B cell (primary cell): ENCODE measurements around the gene SHC4. TPM values are rescaled to one million over a fixed set of nuclear protein-coding genes. Genes with fewer than 3 reads are reported as not detected.

Source experiments
- ATAC-seq: fragments of 200-7000 bp; cut with Tn5 transposase; one replicate; pipeline ENCODE4 v1.10.0; 2021; ENCODE audit warnings: low read depth, mild to moderate bottlenecking, moderate number of reproducible peaks, moderate library complexity
- CTCF ChIA-PET: fragments of 350-600 bp; sonication (Branson Sonifier 250); formaldehyde crosslinking; loops from one replicate; lab custom pipeline; 2021; ENCODE audit warnings: antibody characterized with exemption, inconsistent platforms; lab: Charles Lee
- POLR2A ChIA-PET: fragments of 350-600 bp; sonication (Branson Sonifier 250); formaldehyde crosslinking; loops from one replicate; lab custom pipeline; 2021; ENCODE audit warnings: antibody characterized with exemption; lab: Charles Lee
- DNase-seq: peaks from one replicate; pipeline ENCODE4 v3.0.0; 2013
- H2AFZ ChIP-seq: 2 replicates; pipeline ENCODE4 v1.6.1; 2012; ENCODE audit warnings: mild to moderate bottlenecking, low read depth, low read length; ENCODE audit not compliant: insufficient read depth, poor library complexity, severe bottlenecking
- H3K27ac ChIP-seq, 2 donors: 1 replicate in 1 of 2; 2 replicates in 1 of 2; pipeline ENCODE4 v1.5.1; 2012 to 2013; ENCODE audit warnings: low read length in 2 of 2, mild to moderate bottlenecking in 2 of 2, moderate library complexity in 1 of 2
- H3K27me3 ChIP-seq, 4 experiments: fragments of 200-600 bp in 1 of 4; sonication (generic) in 1 of 4; replicated peaks in 1 of 4; 1 replicate in 2 of 4; 2 replicates in 2 of 4; pipeline versions ENCODE4 v1.6.1 to v1.7.0; 2013 to 2016; ENCODE audit warnings: low read length in 3 of 4, mild to moderate bottlenecking in 2 of 4, mixed read lengths in 1 of 4, moderate library complexity in 1 of 4; ENCODE audit not compliant: insufficient read depth in 4 of 4, control insufficient read depth in 3 of 4; ENCODE audit errors: control extremely low read depth in 1 of 4
- H3K36me3 ChIP-seq, 2 experiments: replicated peaks in 1 of 2; 1 replicate in 1 of 2; 2 replicates in 1 of 2; pipeline versions ENCODE4 v1.6.1 to v1.7.1; 2013; ENCODE audit warnings: low read length in 1 of 2; ENCODE audit not compliant: insufficient read depth in 2 of 2, control insufficient read depth in 1 of 2; ENCODE audit errors: control extremely low read depth in 1 of 2, extremely low read depth in 1 of 2
- H3K4me1 ChIP-seq, 2 donors: fragments of 200-600 bp in 1 of 2; sonication (generic) in 1 of 2; 1 replicate in 1 of 2; 2 replicates in 1 of 2; pipeline versions ENCODE4 v1.5.1 to v1.6.1; 2013 to 2017; ENCODE audit warnings: low read length in 2 of 2; ENCODE audit not compliant: control insufficient read depth in 2 of 2, insufficient read depth in 2 of 2
- H3K4me2 ChIP-seq: replicated peaks from 2 replicates; pipeline ENCODE3; 2012; ENCODE audit warnings: mild to moderate bottlenecking, low read depth, low read length; ENCODE audit not compliant: poor library complexity, severe bottlenecking
- H3K4me3 ChIP-seq, 5 experiments: fragments of 200-600 bp in 1 of 5; sonication (generic) in 1 of 5; 1 replicate in 3 of 5; 2 replicates in 2 of 5; pipeline versions ENCODE4 v1.5.1 to v1.7.0; 2011 to 2016; ENCODE audit warnings: low read length in 4 of 5, mild to moderate bottlenecking in 4 of 5, low read depth in 2 of 5, control low read depth in 1 of 5, moderate library complexity in 1 of 5; ENCODE audit not compliant: insufficient read depth in 1 of 5; ENCODE audit errors: control extremely low read depth in 1 of 5, extremely low read depth in 1 of 5
- H3K79me2 ChIP-seq: fragments of 200-600 bp; sonication (generic); one replicate; pipeline ENCODE4 v1.6.0; 2016; ENCODE audit warnings: low read length; ENCODE audit not compliant: control insufficient read depth, insufficient read depth
- H3K9ac ChIP-seq: fragments of 200-600 bp; sonication (generic); 2 replicates; pipeline ENCODE4 v1.6.1; 2017; ENCODE audit warnings: mild to moderate bottlenecking, low read length, moderate library complexity
- H3K9me3 ChIP-seq, 3 donors: one replicate each; pipeline versions ENCODE4 v1.6.1 to v1.7.1; 2013; ENCODE audit warnings: low read length in 2 of 3; ENCODE audit not compliant: control insufficient read depth in 2 of 3, insufficient read depth in 1 of 3; ENCODE audit errors: control extremely low read depth in 1 of 3
- H4K20me1 ChIP-seq: 2 replicates; pipeline ENCODE4 v1.6.0; 2012; ENCODE audit warnings: mild to moderate bottlenecking, low read length; ENCODE audit not compliant: insufficient read depth, control insufficient read depth, poor library complexity, severe bottlenecking
- H3K27ac Mint-ChIP-seq: one replicate; pipeline ENCODE4 v1.8.0; 2021; ENCODE audit warnings: mixed read lengths
- H3K27me3 Mint-ChIP-seq: one replicate; pipeline ENCODE4 v1.8.0; 2021; ENCODE audit warnings: mixed read lengths
- H3K4me1 Mint-ChIP-seq: one replicate; pipeline ENCODE4 v1.8.0; 2021; ENCODE audit warnings: mixed read lengths
- H3K4me3 Mint-ChIP-seq: one replicate; pipeline ENCODE4 v1.8.0; 2021; ENCODE audit warnings: mixed read lengths
- H3K9me3 Mint-ChIP-seq: one replicate; pipeline ENCODE4 v1.8.0; 2022; ENCODE audit warnings: mixed read lengths; ENCODE audit not compliant: insufficient read depth
- CTCF ChIP-seq: fragments of 200-600 bp; IDR thresholded peaks from one replicate; pipeline ENCODE4 v1.8.0; 2022; ENCODE audit warnings: antibody characterized with exemption, mild to moderate bottlenecking
- EZH2 ChIP-seq: IDR thresholded peaks from 2 replicates; pipeline ENCODE4 v1.6.1; 2012; ENCODE audit warnings: borderline replicate concordance, low read depth, mild to moderate bottlenecking, moderate library complexity, low read length; ENCODE audit not compliant: insufficient read depth, poor library complexity, severe bottlenecking
- WGBS: methylation state at CpG from one replicate; pipeline ENCODE4 v1.1.5; 2013; ENCODE audit warnings: missing lambda C conversion rate; ENCODE audit not compliant: insufficient coverage; 5-methylcytosine and 5-hydroxymethylcytosine counted together
- intact Hi-C: fragments of 100-400 bp; cut with micrococcal nuclease; formaldehyde crosslinking; loops from one replicate; pipeline ENCODE4 v1.10.0; 2022
- polyA plus RNA-seq: library from polyadenylated mRNA; depleted of rRNA; stranded (reverse); fragments of >200 nt; gene quantifications from 2 replicates; pipeline ENCODE4 v1.2.3, GENCODE V29; 2012
- total RNA-seq, 2 donors: library from RNA; stranded (reverse); fragments of 120-200 nt in 1 of 2; gene quantifications; 1 replicate in 1 of 2; 2 replicates in 1 of 2; pipeline versions ENCODE4 v1.2.3 to v1.2.4, GENCODE V29; 2013 to 2022

Gene SHC4
- total and polyA plus RNA-seq, 2 donors (not counting 1 experiment from before 2014, with no cell fraction given): 0.04 to 0.69 TPM

- H3K4me1 Mint-ChIP-seq: no peaks in the 10 kb centered on the region
- WGBS: 91% methylated on average over 4 of the region's 4 CpGs
- Histone ChIP-seq H2AFZ (no peak overlapping the region), H3K36me3 (no peaks in the 10 kb centered on the region), H3K9ac (no peak overlapping the region), H3K9me3 (no peaks in the 10 kb centered on the region), H3K4me3 (no peak overlapping the region), H3K79me2 (no peaks in the 10 kb centered on the region), H4K20me1 (no peaks in the 10 kb centered on the region), H3K4me2 (no peak overlapping the region), H3K27ac (no peak overlapping the region), H3K27me3 (peaks cover 0 to 5% (median 2%) of the 10 kb centered on the region in 4 experiments), H3K4me1 (no peaks in the 10 kb centered on the region)
- no peak overlapping the region for H3K27ac Mint-ChIP-seq
- ChIA-PET CTCF (no interaction called here), POLR2A (no interaction called here)
- ATAC-seq: no peak
- intact Hi-C loops: no loop called here
- no peak for DNase-seq
- H3K9me3 Mint-ChIP-seq: peaks cover 2% of the 10 kb centered on the region
- H3K27me3 Mint-ChIP-seq: peaks cover 28% of the 10 kb centered on the region
- no peak for TF ChIP-seq EZH2
- TF ChIP-seq CTCF: no peak
- no peak overlapping the region for H3K4me3 Mint-ChIP-seq
Measured at GRCh38 chr15:48955370-48955769, 8.3 kb downstream of the SHC4 start.

GRCh38 chr15:48954538-48954937 lies 9.2 kb downstream of the SHC4 start:
- Mint-ChIP-seq H3K9me3 (peaks cover 2% of the 10 kb centered on the region), H3K27me3 (peaks cover 29% of the 10 kb centered on the region), H3K4me1 (no peaks in the 10 kb centered on the region), H3K4me3 (no peak overlapping the region), H3K27ac (no peak overlapping the region)
- no peak overlapping the region for H2AFZ ChIP-seq
- WGBS: 100% methylated on average over 2 of the region's 5 CpGs
- ChIA-PET CTCF (no interaction called here), POLR2A (no interaction called here)
- peaks cover 0 to 5% (median 0%) of the 10 kb centered on the region in 4 experiments for H3K27me3 ChIP-seq
- DNase-seq: no peak
- no peaks in the 10 kb centered on the region for H4K20me1 ChIP-seq
- no peaks in the 10 kb centered on the region for H3K9me3 ChIP-seq
- intact Hi-C loops: no loop called here
- H3K79me2 ChIP-seq: no peaks in the 10 kb centered on the region
- no peak overlapping the region for H3K4me2 ChIP-seq
- no peak overlapping the region for H3K4me3 ChIP-seq
- TF ChIP-seq CTCF: no peak
- no peak for TF ChIP-seq EZH2
- no peaks in the 10 kb centered on the region for H3K36me3 ChIP-seq
- H3K4me1 ChIP-seq: no peaks in the 10 kb centered on the region
- no peak overlapping the region for H3K9ac ChIP-seq
- ATAC-seq: no peak
- no peak overlapping the region for H3K27ac ChIP-seq
